ENCODE results near the gene DIAPH3.

The DIAPH3 gene

GRCh38 chr13:59979589-59979988 lies 184.1 kb downstream of the DIAPH3 start:
- H3K27ac ChIP-seq, result no peak overlapping the region

GRCh38 chr13:59978862-59979261 lies 184.9 kb downstream of the DIAPH3 start:
- no peak for TF ChIP-seq ZFX (IDR thresholded peaks at IDR 0.05; ENCODE audit: borderline replicate concordance)
- no peak for TF ChIP-seq CTCF (IDR thresholded peaks at IDR 0.05)
- H3K27ac ChIP-seq, result no peak overlapping the region

More at GRCh38 chr13:59979589-59979988, 184.1 kb downstream of the DIAPH3 start:
- TF ChIP-seq CTCF (IDR thresholded peaks at IDR 0.05) (no peak), ZFX (IDR thresholded peaks at IDR 0.05; ENCODE audit: borderline replicate concordance) (no peak)

- H3K27ac ChIP-seq, result no peak overlapping the region
- TF ChIP-seq ZFX (IDR thresholded peaks at IDR 0.05; ENCODE audit: borderline replicate concordance), result no peak
- TF ChIP-seq CTCF (IDR thresholded peaks at IDR 0.05), result no peak
Observed at GRCh38 chr13:59976856-59977255, 186.9 kb downstream of the DIAPH3 start.

GRCh38 chr13:59975807-59976435 lies 187.8 kb downstream of the DIAPH3 start:
- no peak for TF ChIP-seq ZFX (IDR thresholded peaks at IDR 0.05; ENCODE audit: borderline replicate concordance)
- TF ChIP-seq CTCF (IDR thresholded peaks at IDR 0.05), result no peak
- no peak overlapping the region for H3K27ac ChIP-seq

- no peak overlapping the region for H3K27ac ChIP-seq
- no peak for TF ChIP-seq CTCF (IDR thresholded peaks at IDR 0.05)
- no peak for TF ChIP-seq ZFX (IDR thresholded peaks at IDR 0.05; ENCODE audit: borderline replicate concordance)
Observed at GRCh38 chr13:59970847-59971246, 192.9 kb downstream of the DIAPH3 start.

GRCh38 chr13:59963827-59964226 lies 199.9 kb downstream of the DIAPH3 start:
- H3K27ac ChIP-seq, result no peak overlapping the region
- TF ChIP-seq CTCF (IDR thresholded peaks at IDR 0.05) (no peak), ZFX (IDR thresholded peaks at IDR 0.05; ENCODE audit: borderline replicate concordance) (no peak)

- no peak overlapping the region for H3K27ac ChIP-seq
- TF ChIP-seq CTCF (IDR thresholded peaks at IDR 0.05), result no peak
Observed at GRCh38 chr13:59963383-59963782, 200.3 kb downstream of the DIAPH3 start.

All from 22Rv1 (cell line).